Activated CD4-positive, alpha-beta T cell treated with anti-CD3 and anti-CD28 coated beads, Interleukin-2, amount 10 ng/mL, durations not matched to agents 7 days and 5 days (primary cell): ENCODE results near the gene C19orf85. TPM values are rescaled to one million over a fixed set of nuclear protein-coding genes. Genes with fewer than 3 reads are reported as not detected.

Source experiments
- CTCF ChIA-PET: fragments of 350-600 bp; sonication (Branson Sonifier 250); formaldehyde crosslinking; loops from one replicate; lab custom pipeline; 2021; ENCODE audit warnings: antibody characterized with exemption; lab: Charles Lee
- POLR2A ChIA-PET: fragments of 350-600 bp; sonication (Branson Sonifier 250); formaldehyde crosslinking; loops from one replicate; lab custom pipeline; 2021; ENCODE audit warnings: antibody characterized with exemption; lab: Charles Lee
- DNase-seq: peaks from one replicate; pipeline ENCODE4 v3.0.0-alpha.2; 2020
- H3K27ac Mint-ChIP-seq: one replicate; pipeline ENCODE4 v1.8.0; 2021; ENCODE audit warnings: mild to moderate bottlenecking, moderate library complexity, mixed read lengths
- H3K27me3 Mint-ChIP-seq: one replicate; pipeline ENCODE4 v1.8.0; 2021; ENCODE audit warnings: mixed read lengths
- H3K36me3 Mint-ChIP-seq: one replicate; pipeline ENCODE4 v1.8.0; 2021; ENCODE audit warnings: low read depth, mixed read lengths
- H3K4me1 Mint-ChIP-seq: one replicate; pipeline ENCODE4 v1.8.0; 2021; ENCODE audit warnings: mixed read lengths
- H3K4me3 Mint-ChIP-seq: one replicate; pipeline ENCODE4 v1.8.0; 2021; ENCODE audit warnings: mild to moderate bottlenecking, moderate library complexity, mixed read lengths
- H3K9me3 Mint-ChIP-seq: one replicate; pipeline ENCODE4 v1.8.0; 2021; ENCODE audit warnings: mixed read lengths
- total RNA-seq, 2 experiments: library from RNA; stranded (reverse); gene quantifications; one replicate each; pipeline ENCODE4 v1.2.3, GENCODE V29; 2021

Gene C19orf85
- total RNA-seq, 2 experiments from 2014 or later = not detected

- H3K27ac Mint-ChIP-seq = no peak overlapping the region
- CTCF ChIA-PET = no interaction called here
These were observed 17.0 kb downstream of the C19orf85 start for GRCh38 chr19:55447421-55448174.

GRCh38 chr19:55446060-55446459 is 18.5 kb downstream of the C19orf85 start:
- H3K27ac Mint-ChIP-seq = no peak overlapping the region
- peaks cover 11% of the 10 kb centered on the region for H3K4me1 Mint-ChIP-seq
- POLR2A ChIA-PET = interaction anchor here (0.5 kb wide), 1 partner anchor 107 kb away, joined by 3 read pairs; no protein-coding TSS in a partner anchor
- peaks cover 49% of the 10 kb centered on the region for H3K27me3 Mint-ChIP-seq
- no peaks in the 10 kb centered on the region for H3K9me3 Mint-ChIP-seq
- no peak overlapping the region for H3K4me3 Mint-ChIP-seq
- no peak for DNase-seq
- H3K36me3 Mint-ChIP-seq = no peaks in the 10 kb centered on the region
- CTCF ChIA-PET = interaction anchor here (0.5 kb wide), 1 partner anchor 571 kb away, joined by 4 read pairs; no protein-coding TSS in a partner anchor

More at GRCh38 chr19:55447421-55448174, 17.0 kb downstream of the C19orf85 start:
- DNase-seq = no peak
- no peaks in the 10 kb centered on the region for H3K36me3 Mint-ChIP-seq
- POLR2A ChIA-PET = no interaction called here
- peaks cover 2% of the 10 kb centered on the region for H3K4me1 Mint-ChIP-seq
- H3K27me3 Mint-ChIP-seq = peaks cover 46% of the 10 kb centered on the region
- H3K4me3 Mint-ChIP-seq = no peak overlapping the region
- H3K9me3 Mint-ChIP-seq = no peaks in the 10 kb centered on the region

- CTCF ChIA-PET = no interaction called here
- H3K9me3 Mint-ChIP-seq = no peaks in the 10 kb centered on the region
- POLR2A ChIA-PET = interaction anchor here (0.6 kb wide), 2 partner anchors 124 to 1236 kb away, joined by 4 to 5 read pairs; no protein-coding TSS in a partner anchor
- peak overlapping the region; percentile 60 for H3K27ac Mint-ChIP-seq
- peaks cover 15% of the 10 kb centered on the region for H3K4me1 Mint-ChIP-seq
- H3K27me3 Mint-ChIP-seq = peaks cover 48% of the 10 kb centered on the region
- no peaks in the 10 kb centered on the region for H3K36me3 Mint-ChIP-seq
- no peak for DNase-seq
- no peak overlapping the region for H3K4me3 Mint-ChIP-seq
These were observed 19.9 kb downstream of the C19orf85 start for GRCh38 chr19:55444646-55445045.

GRCh38 chr19:55443824-55444480 is 20.6 kb downstream of the C19orf85 start:
- Mint-ChIP-seq H3K27ac (no peak overlapping the region), H3K4me3 (no peak overlapping the region), H3K27me3 (peaks cover 55% of the 10 kb centered on the region), H3K4me1 (peaks cover 15% of the 10 kb centered on the region), H3K9me3 (no peaks in the 10 kb centered on the region), H3K36me3 (no peaks in the 10 kb centered on the region)
- POLR2A ChIA-PET = interaction anchor here (0.6 kb wide), 2 partner anchors 125 to 1235 kb away, joined by 4 to 5 read pairs; no protein-coding TSS in a partner anchor
- CTCF ChIA-PET = no interaction called here
- DNase-seq = no peak

GRCh38 chr19:55443045-55443823 is 21.3 kb downstream of the C19orf85 start, which contains the start of gene SHISA7:
Gene SHISA7 (minus strand): TSS chr19:55443300. CDS start chr19:55442863, 437 bp downstream.
- ChIA-PET POLR2A (no interaction called here), CTCF (no interaction called here)

GRCh38 chr19:55442372-55442961 is 22.1 kb downstream of the C19orf85 start:
- H3K36me3 Mint-ChIP-seq = no peaks in the 10 kb centered on the region
- ChIA-PET CTCF (interaction anchor here (0.6 kb wide), 1 partner anchor 353 kb away, joined by 3 read pairs; no protein-coding TSS in a partner anchor), POLR2A (no interaction called here)
- no peak overlapping the region for H3K4me3 Mint-ChIP-seq
- DNase-seq = no peak
- H3K4me1 Mint-ChIP-seq = peaks cover 15% of the 10 kb centered on the region
- peaks cover 61% of the 10 kb centered on the region for H3K27me3 Mint-ChIP-seq
- H3K9me3 Mint-ChIP-seq = no peaks in the 10 kb centered on the region
- no peak overlapping the region for H3K27ac Mint-ChIP-seq

More at GRCh38 chr19:55443045-55443823, 21.3 kb downstream of the C19orf85 start, which contains the start of gene SHISA7:
- Mint-ChIP-seq H3K9me3 (no peaks in the 10 kb centered on the region), H3K4me3 (no peak within 1 kb of the TSS), H3K36me3 (no peaks in the 10 kb centered on the region), H3K27ac (no peak within 1 kb of the TSS), H3K27me3 (peaks cover 59% of the 10 kb centered on the region), H3K4me1 (peaks cover 15% of the 10 kb centered on the region)
- DNase-seq = no peak

- CTCF ChIA-PET = interaction anchor here (0.6 to 0.7 kb wide), 2 partner anchors 12 to 352 kb away, joined by 3 read pairs; no protein-coding TSS in a partner anchor
- Mint-ChIP-seq H3K4me3 (no peak overlapping the region), H3K9me3 (no peaks in the 10 kb centered on the region), H3K27ac (no peak overlapping the region), H3K36me3 (no peaks in the 10 kb centered on the region), H3K4me1 (peaks cover 15% of the 10 kb centered on the region), H3K27me3 (peaks cover 67% of the 10 kb centered on the region)
- POLR2A ChIA-PET = no interaction called here
- no peak for DNase-seq
These were observed 22.7 kb downstream of the C19orf85 start for GRCh38 chr19:55441692-55442321.

- no peak for DNase-seq
- no peaks in the 10 kb centered on the region for H3K9me3 Mint-ChIP-seq
- peaks cover 71% of the 10 kb centered on the region for H3K27me3 Mint-ChIP-seq
- POLR2A ChIA-PET = no interaction called here
- H3K4me1 Mint-ChIP-seq = peaks cover 15% of the 10 kb centered on the region
- no peaks in the 10 kb centered on the region for H3K36me3 Mint-ChIP-seq
- H3K4me3 Mint-ChIP-seq = no peak overlapping the region
- CTCF ChIA-PET = interaction anchor here (0.7 kb wide), 1 partner anchor 12 kb away, joined by 3 read pairs; no protein-coding TSS in a partner anchor
- no peak overlapping the region for H3K27ac Mint-ChIP-seq
These were observed 23.2 kb downstream of the C19orf85 start for GRCh38 chr19:55441319-55441691.

GRCh38 chr19:55440411-55441105 is 24.0 kb downstream of the C19orf85 start:
- CTCF ChIA-PET = no interaction called here
- POLR2A ChIA-PET = no interaction called here

GRCh38 chr19:55439052-55439451 is 25.5 kb downstream of the C19orf85 start:
- H3K27me3 Mint-ChIP-seq = peaks cover 60% of the 10 kb centered on the region
- no peaks in the 10 kb centered on the region for H3K9me3 Mint-ChIP-seq
- peaks cover 15% of the 10 kb centered on the region for H3K4me1 Mint-ChIP-seq
- no peak overlapping the region for H3K27ac Mint-ChIP-seq
- no peaks in the 10 kb centered on the region for H3K36me3 Mint-ChIP-seq
- ChIA-PET CTCF (no interaction called here), POLR2A (no interaction called here)
- no peak for DNase-seq
- no peak overlapping the region for H3K4me3 Mint-ChIP-seq

More at GRCh38 chr19:55440411-55441105, 24.0 kb downstream of the C19orf85 start:
- H3K9me3 Mint-ChIP-seq = no peaks in the 10 kb centered on the region
- H3K4me3 Mint-ChIP-seq = no peak overlapping the region
- H3K4me1 Mint-ChIP-seq = peaks cover 15% of the 10 kb centered on the region
- DNase-seq = no peak
- no peaks in the 10 kb centered on the region for H3K36me3 Mint-ChIP-seq
- no peak overlapping the region for H3K27ac Mint-ChIP-seq
- peaks cover 70% of the 10 kb centered on the region for H3K27me3 Mint-ChIP-seq

GRCh38 chr19:55437410-55437809 is 27.1 kb downstream of the C19orf85 start:
- ChIA-PET CTCF (interaction anchor here (0.6 kb wide), 1 partner anchor 58 kb away, joined by 3 read pairs; no protein-coding TSS in a partner anchor), POLR2A (interaction anchor here (0.6 kb wide), 1 partner anchor 182 kb away, joined by 3 read pairs; no protein-coding TSS in a partner anchor)
- no peaks in the 10 kb centered on the region for H3K9me3 Mint-ChIP-seq
- H3K27ac Mint-ChIP-seq = no peak overlapping the region
- peaks cover 15% of the 10 kb centered on the region for H3K4me1 Mint-ChIP-seq
- no peak overlapping the region for H3K4me3 Mint-ChIP-seq
- peaks cover 50% of the 10 kb centered on the region for H3K27me3 Mint-ChIP-seq
- DNase-seq = no peak
- H3K36me3 Mint-ChIP-seq = no peaks in the 10 kb centered on the region
